Natural killer cell (primary cell): Measurements from ENCODE around the gene TNS3. TPM values are rescaled to one million over a fixed set of nuclear protein-coding genes. Genes with fewer than 3 reads are reported as not detected.
"Not testable (repeated sequence)": the region's sequence is repeated elsewhere in the genome, so short reads cannot be mapped to it uniquely, and the experiment has no call there.

Source experiments
- ATAC-seq, 3 donors: fragments of 150-1000 bp in 2 of 3; fragments of 200-7000 bp in 1 of 3; cut with Tn5 transposase; 1 replicate in 1 of 3; 2 replicates in 2 of 3; pipeline ENCODE4 v1.10.0; 2021; ENCODE audit warnings: mild to moderate bottlenecking in 2 of 3, moderate library complexity in 2 of 3
- DNase-seq, 2 donors: peaks; one replicate each; pipeline versions ENCODE4 v3.0.0 to v3.0.0-alpha.2; 2013 to 2021; ENCODE audit warnings: mixed read lengths in 1 of 2
- H3K27ac ChIP-seq: one replicate; pipeline ENCODE4 v1.5.1; 2013; ENCODE audit warnings: mild to moderate bottlenecking, low read length
- H3K27me3 ChIP-seq: one replicate; pipeline ENCODE4 v1.6.1; 2013; ENCODE audit warnings: low read length; ENCODE audit not compliant: control insufficient read depth, insufficient read depth
- H3K36me3 ChIP-seq: one replicate; pipeline ENCODE4 v1.6.1; 2013; ENCODE audit warnings: low read length; ENCODE audit not compliant: control insufficient read depth, insufficient read depth
- H3K4me1 ChIP-seq: one replicate; pipeline ENCODE4 v1.6.1; 2013; ENCODE audit warnings: low read length; ENCODE audit not compliant: control insufficient read depth, insufficient read depth
- H3K4me3 ChIP-seq: one replicate; pipeline ENCODE4 v1.5.1; 2013; ENCODE audit warnings: low read length
- H3K9me3 ChIP-seq: one replicate; pipeline ENCODE4 v1.6.1; 2013; ENCODE audit warnings: low read length; ENCODE audit not compliant: control insufficient read depth, insufficient read depth
- H3K27ac Mint-ChIP-seq, 2 donors: one replicate each; pipeline ENCODE4 v1.8.0; 2022; ENCODE audit warnings: mild to moderate bottlenecking in 2 of 2, mixed read lengths in 2 of 2, moderate library complexity in 1 of 2
- H3K27me3 Mint-ChIP-seq, 2 donors: one replicate each; pipeline ENCODE4 v1.8.0; 2022; ENCODE audit warnings: low read depth in 2 of 2, mixed read lengths in 2 of 2
- H3K36me3 Mint-ChIP-seq: one replicate; pipeline ENCODE4 v1.8.0; 2022; ENCODE audit warnings: mixed read lengths
- H3K4me1 Mint-ChIP-seq, 2 donors: one replicate each; pipeline ENCODE4 v1.8.0; 2022; ENCODE audit warnings: mixed read lengths in 2 of 2
- H3K4me3 Mint-ChIP-seq: one replicate; pipeline ENCODE4 v1.8.0; 2022; ENCODE audit warnings: mild to moderate bottlenecking, moderate library complexity, mixed read lengths
- H3K9me3 Mint-ChIP-seq, 2 donors: one replicate each; pipeline ENCODE4 v1.8.0; 2022; ENCODE audit warnings: mixed read lengths in 2 of 2
- WGBS: methylation state at CpG from one replicate; pipeline ENCODE4 v1.1.7; 2013; ENCODE audit warnings: missing lambda C conversion rate; ENCODE audit not compliant: insufficient coverage; 5-methylcytosine and 5-hydroxymethylcytosine counted together
- intact Hi-C: fragments of 100-400 bp; cut with micrococcal nuclease; formaldehyde crosslinking; loops from one replicate; pipeline ENCODE4 v1.14.2; 2022
- total RNA-seq, 4 donors: library from RNA; stranded (reverse); fragments of 120-200 nt in 1 of 4; gene quantifications; one replicate each; pipeline versions ENCODE4 v1.2.3 to v1.2.4, GENCODE V29; 2013 to 2022
- TF ChIP-seq, protein P1 (sequence below): fragments of 200-600 bp; IDR thresholded peaks from one replicate; pipeline ENCODE4 v1.8.0; 2022; ENCODE audit warnings: antibody characterized with exemption

The TNS3 gene
- total RNA-seq, 3 donors from 2014 or later (not counting 1 experiment from before 2014, with no cell fraction given), result 1.6 to 3.5 (median 2.9) TPM

DNA sequence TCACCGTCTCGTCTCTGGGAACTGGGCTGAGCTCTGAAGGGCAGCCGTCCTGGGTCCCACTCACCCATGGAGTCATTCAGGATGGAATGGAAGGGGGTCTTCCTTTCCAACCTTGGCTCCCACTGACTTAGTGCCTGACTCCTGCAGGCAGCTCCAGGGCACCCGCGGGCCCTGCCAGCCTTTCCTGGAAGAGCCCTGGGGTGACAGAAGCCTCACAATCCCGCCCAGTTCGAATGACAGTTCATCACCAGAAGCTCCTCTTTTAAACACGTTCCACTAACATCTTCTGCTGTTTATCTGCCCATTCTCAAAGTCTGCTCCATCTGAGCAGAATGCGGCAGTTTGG lies 110.6 kb downstream of the TNS3 start:
- no peaks in the 10 kb centered on the region for H3K9me3 Mint-ChIP-seq
- no peak overlapping the region for H3K4me3 Mint-ChIP-seq
- no peaks in the 10 kb centered on the region for H3K4me1 Mint-ChIP-seq
- intact Hi-C loops, result no loop called here
- Histone ChIP-seq H3K27ac (no peak overlapping the region), H3K9me3 (no peaks in the 10 kb centered on the region), H3K36me3 (no peaks in the 10 kb centered on the region), H3K4me3 (no peak overlapping the region), H3K27me3 (no peaks in the 10 kb centered on the region), H3K4me1 (peaks cover 9% of the 10 kb centered on the region)
- 94% methylated on average over 9 of the region's 9 CpGs for WGBS
- TF ChIP-seq, protein P1, sequence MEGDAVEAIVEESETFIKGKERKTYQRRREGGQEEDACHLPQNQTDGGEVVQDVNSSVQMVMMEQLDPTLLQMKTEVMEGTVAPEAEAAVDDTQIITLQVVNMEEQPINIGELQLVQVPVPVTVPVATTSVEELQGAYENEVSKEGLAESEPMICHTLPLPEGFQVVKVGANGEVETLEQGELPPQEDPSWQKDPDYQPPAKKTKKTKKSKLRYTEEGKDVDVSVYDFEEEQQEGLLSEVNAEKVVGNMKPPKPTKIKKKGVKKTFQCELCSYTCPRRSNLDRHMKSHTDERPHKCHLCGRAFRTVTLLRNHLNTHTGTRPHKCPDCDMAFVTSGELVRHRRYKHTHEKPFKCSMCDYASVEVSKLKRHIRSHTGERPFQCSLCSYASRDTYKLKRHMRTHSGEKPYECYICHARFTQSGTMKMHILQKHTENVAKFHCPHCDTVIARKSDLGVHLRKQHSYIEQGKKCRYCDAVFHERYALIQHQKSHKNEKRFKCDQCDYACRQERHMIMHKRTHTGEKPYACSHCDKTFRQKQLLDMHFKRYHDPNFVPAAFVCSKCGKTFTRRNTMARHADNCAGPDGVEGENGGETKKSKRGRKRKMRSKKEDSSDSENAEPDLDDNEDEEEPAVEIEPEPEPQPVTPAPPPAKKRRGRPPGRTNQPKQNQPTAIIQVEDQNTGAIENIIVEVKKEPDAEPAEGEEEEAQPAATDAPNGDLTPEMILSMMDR, result no peak
- ATAC-seq (no peak), DNase-seq (no peak)
- no peaks in the 10 kb centered on the region for H3K27me3 Mint-ChIP-seq
- H3K27ac Mint-ChIP-seq, result no peak overlapping the region
- H3K36me3 Mint-ChIP-seq, result no peaks in the 10 kb centered on the region

DNA sequence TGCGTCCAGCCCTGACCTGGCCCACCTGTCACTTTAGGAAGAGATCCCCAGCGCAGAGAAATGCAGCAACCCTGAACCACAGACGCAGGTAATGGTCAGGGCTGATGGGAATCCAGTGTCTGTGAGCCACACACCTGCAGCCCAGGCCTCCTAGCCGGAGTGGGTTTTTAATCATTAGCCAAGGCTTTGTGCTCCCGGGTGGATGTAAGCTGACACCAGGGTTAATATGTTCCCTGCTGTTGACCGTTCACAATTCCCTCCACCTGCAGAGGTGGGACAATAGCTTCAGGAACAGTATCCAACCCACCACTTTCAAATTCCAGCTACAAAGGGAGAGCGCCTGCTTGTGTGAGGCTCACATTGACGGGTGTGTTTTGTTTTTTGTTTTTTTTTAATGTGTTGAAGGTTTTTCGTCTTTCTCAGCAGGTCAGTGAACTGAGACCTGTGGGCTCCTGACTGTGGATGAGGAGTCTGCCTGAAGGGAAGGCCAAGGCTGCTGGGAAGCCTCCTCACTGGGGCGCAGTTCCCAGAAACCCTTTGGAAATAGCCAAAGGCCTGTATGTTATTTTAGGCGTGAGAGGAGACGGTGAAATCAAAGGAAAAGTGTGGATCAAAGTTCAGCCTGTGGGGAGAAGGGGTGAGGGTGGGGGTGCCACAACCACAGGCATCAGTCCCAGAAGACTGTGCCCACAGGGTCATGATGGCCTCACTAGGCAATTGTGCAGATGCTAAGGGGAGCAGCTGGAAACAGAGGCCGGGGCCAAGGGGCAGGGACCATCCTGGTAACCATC lies 111.1 kb downstream of the TNS3 start:
- peaks cover 9% of the 10 kb centered on the region for H3K4me1 ChIP-seq
- TF ChIP-seq, protein P1, result no peak
- WGBS, result 87% methylated on average over 12 of the region's 13 CpGs
- Mint-ChIP-seq H3K27me3 (no peaks in the 10 kb centered on the region), H3K4me3 (no peak overlapping the region), H3K36me3 (no peaks in the 10 kb centered on the region), H3K4me1 (no peaks in the 10 kb centered on the region), H3K27ac (no peak overlapping the region), H3K9me3 (no peaks in the 10 kb centered on the region)
- H3K27me3 ChIP-seq, result no peaks in the 10 kb centered on the region
- no peak overlapping the region for H3K4me3 ChIP-seq
- H3K9me3 ChIP-seq, result no peaks in the 10 kb centered on the region
- DNase-seq (no peak), ATAC-seq (no peak)
- no peaks in the 10 kb centered on the region for H3K36me3 ChIP-seq
- H3K27ac ChIP-seq, result no peak overlapping the region
- intact Hi-C loops, result no loop called here

DNA sequence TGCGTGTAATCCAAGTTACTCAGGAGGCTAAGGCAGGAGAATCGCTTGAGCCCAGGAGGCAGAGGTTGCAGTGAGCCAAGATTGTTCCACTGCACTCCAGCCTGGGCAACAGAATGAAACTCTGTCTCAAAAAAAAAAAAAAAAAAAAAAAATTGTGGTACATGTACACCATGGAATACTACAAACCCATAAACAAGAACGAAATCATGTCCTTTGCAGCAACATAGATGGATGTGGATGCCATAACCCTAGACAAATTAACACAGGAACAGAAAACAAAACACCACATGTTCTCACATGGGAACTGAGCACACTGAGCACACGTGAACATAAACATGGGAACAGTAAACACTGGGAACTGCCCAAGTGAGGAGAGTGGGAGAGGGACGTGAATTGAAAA lies 112.1 kb downstream of the TNS3 start:
- DNase-seq, H3K4me1 ChIP-seq, H3K4me3 Mint-ChIP-seq, H3K27me3 Mint-ChIP-seq, H3K36me3 Mint-ChIP-seq, ATAC-seq, H3K27ac Mint-ChIP-seq, H3K36me3 ChIP-seq, H3K4me3 ChIP-seq, H3K9me3 Mint-ChIP-seq, H3K4me1 Mint-ChIP-seq, intact Hi-C loops, H3K9me3 ChIP-seq, H3K27ac ChIP-seq, H3K27me3 ChIP-seq: not testable (repeated sequence)
- WGBS, result 73% methylated on average over 3 of the region's 5 CpGs

DNA sequence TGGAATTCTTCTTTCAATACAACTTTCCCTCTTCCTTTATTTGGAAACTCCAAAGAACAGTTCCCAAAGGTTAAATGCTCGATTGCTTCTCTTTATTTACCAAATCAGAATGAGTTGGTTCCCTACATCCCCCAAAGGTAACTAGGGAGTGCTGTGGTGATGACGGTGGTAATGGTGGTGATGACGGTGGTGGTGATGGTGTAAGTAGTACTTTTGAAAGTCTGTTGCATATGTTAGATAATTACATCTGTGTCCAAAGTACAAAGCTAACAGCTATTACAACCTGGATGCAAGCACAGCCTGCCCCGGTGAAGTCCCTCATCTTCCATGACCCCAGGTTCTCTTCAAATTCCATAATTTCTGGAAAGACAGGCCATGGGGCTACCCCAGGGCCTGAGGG lies 115.1 kb downstream of the TNS3 start:
- no peak for ATAC-seq
- Histone ChIP-seq H3K4me3 (no peak overlapping the region), H3K4me1 (no peaks in the 10 kb centered on the region), H3K27me3 (no peaks in the 10 kb centered on the region), H3K27ac (no peak overlapping the region), H3K9me3 (no peaks in the 10 kb centered on the region), H3K36me3 (no peaks in the 10 kb centered on the region)
- intact Hi-C loops, result no loop called here
- WGBS, result no CpG with 5 or more reads among the region's 4 CpGs
- Mint-ChIP-seq H3K27me3 (no peaks in the 10 kb centered on the region), H3K9me3 (no peaks in the 10 kb centered on the region), H3K27ac (no peak overlapping the region), H3K36me3 (no peaks in the 10 kb centered on the region), H3K4me3 (no peak overlapping the region), H3K4me1 (no peaks in the 10 kb centered on the region)
- TF ChIP-seq, protein P1, result no peak
- DNase-seq, result no peak
